H9 (cell line): Measurements from ENCODE around the gene FGD6. TPM values are rescaled to one million over a fixed set of nuclear protein-coding genes. Genes with fewer than 3 reads are reported as not detected.

Experiments used
- DNase-seq: peaks from one replicate; pipeline ENCODE4 v3.0.0-alpha.2; 2017
- H2AFZ ChIP-seq: one replicate; pipeline ENCODE4 v1.6.1; 2013; ENCODE audit warnings: mild to moderate bottlenecking, low read length, control low read depth, moderate library complexity
- H2AK5ac ChIP-seq: 2 replicates; pipeline ENCODE4 v1.6.1; 2013; ENCODE audit warnings: low read length, control low read depth, mixed read lengths; ENCODE audit not compliant: insufficient read length
- H2BK120ac ChIP-seq: one replicate; pipeline ENCODE4 v1.6.1; 2013; ENCODE audit warnings: low read depth, mild to moderate bottlenecking, low read length, control low read depth, inconsistent platforms; ENCODE audit not compliant: poor library complexity, severe bottlenecking
- H2BK12ac ChIP-seq: 2 replicates; pipeline ENCODE4 v1.6.1; 2013; ENCODE audit warnings: low read length, control low read depth, mixed read lengths, low read depth; ENCODE audit not compliant: insufficient read length
- H2BK15ac ChIP-seq: 2 replicates; pipeline ENCODE4 v1.6.1; 2013; ENCODE audit warnings: low read depth, low read length, control low read depth
- H2BK20ac ChIP-seq: one replicate; pipeline ENCODE4 v1.6.1; 2013; ENCODE audit warnings: low read depth, mild to moderate bottlenecking, low read length, control low read depth, inconsistent platforms; ENCODE audit not compliant: poor library complexity, severe bottlenecking
- H2BK5ac ChIP-seq: 2 replicates; pipeline ENCODE4 v1.6.1; 2013; ENCODE audit warnings: low read length, control low read depth, mixed read lengths; ENCODE audit not compliant: insufficient read length
- H3K14ac ChIP-seq: 2 replicates; pipeline ENCODE4 v1.6.1; 2013; ENCODE audit warnings: low read length, control low read depth; ENCODE audit not compliant: insufficient read depth
- H3K18ac ChIP-seq: 2 replicates; pipeline ENCODE4 v1.6.1; 2013; ENCODE audit warnings: low read depth, mild to moderate bottlenecking, mixed read lengths, low read length, control low read depth; ENCODE audit not compliant: insufficient read length
- H3K23ac ChIP-seq: 2 replicates; pipeline ENCODE4 v1.6.1; 2013; ENCODE audit warnings: low read length, control low read depth, mixed read lengths, low read depth; ENCODE audit not compliant: insufficient read length
- H3K23me2 ChIP-seq: 2 replicates; pipeline ENCODE4 v1.6.1; 2013; ENCODE audit warnings: low read depth, mild to moderate bottlenecking, mixed read lengths, low read length, control low read depth; ENCODE audit not compliant: insufficient read length, poor library complexity, severe bottlenecking
- H3K27ac ChIP-seq: 2 replicates; pipeline ENCODE4 v1.5.1; 2013; ENCODE audit warnings: low read length, control low read depth, mixed read lengths, low read depth; ENCODE audit not compliant: insufficient read length
- H3K27me3 ChIP-seq: 2 replicates; pipeline ENCODE4 v1.6.1; 2013; ENCODE audit warnings: low read length, control low read depth, inconsistent platforms; ENCODE audit not compliant: insufficient read depth
- H3K4ac ChIP-seq: 2 replicates; pipeline ENCODE4 v1.6.1; 2013; ENCODE audit warnings: low read depth, mild to moderate bottlenecking, control low read depth, inconsistent platforms, low read length, moderate library complexity
- H3K4me1 ChIP-seq: 2 replicates; pipeline ENCODE4 v1.6.1; 2013; ENCODE audit warnings: low read length, control low read depth, inconsistent platforms; ENCODE audit not compliant: insufficient read depth
- H3K4me2 ChIP-seq: 2 replicates; pipeline ENCODE4 v1.6.1; 2013; ENCODE audit warnings: low read length, control low read depth, mixed read lengths; ENCODE audit not compliant: insufficient read length, insufficient read depth
- H3K56ac ChIP-seq: 2 replicates; pipeline ENCODE4 v1.6.1; 2013; ENCODE audit warnings: low read depth, mild to moderate bottlenecking, mixed read lengths, low read length, control low read depth; ENCODE audit not compliant: insufficient read length
- H3K79me1 ChIP-seq: 2 replicates; pipeline ENCODE4 v1.6.1; 2013; ENCODE audit warnings: low read depth, mild to moderate bottlenecking, moderate library complexity, low read length, control low read depth, inconsistent platforms; ENCODE audit not compliant: insufficient read depth, poor library complexity, severe bottlenecking
- H3K79me2 ChIP-seq: 2 replicates; pipeline ENCODE4 v1.6.1; 2013; ENCODE audit warnings: low read length, control low read depth, inconsistent platforms; ENCODE audit not compliant: insufficient read depth
- H3K9ac ChIP-seq: 2 replicates; pipeline ENCODE4 v1.6.1; 2013; ENCODE audit warnings: low read length, control low read depth, mixed read lengths; ENCODE audit not compliant: insufficient read length; ENCODE audit errors: extremely low read depth
- H3K9me3 ChIP-seq: one replicate; pipeline ENCODE4 v1.6.1; 2013; ENCODE audit warnings: low read depth, low read length, inconsistent platforms; ENCODE audit not compliant: control insufficient read depth
- H3T11ph ChIP-seq: one replicate; pipeline ENCODE4 v1.6.1; 2013; ENCODE audit warnings: mild to moderate bottlenecking, low read length, control low read depth, inconsistent platforms
- H4K20me1 ChIP-seq: one replicate; pipeline ENCODE4 v1.6.1; 2013; ENCODE audit not compliant: control insufficient read depth, insufficient read length, insufficient read depth
- H4K5ac ChIP-seq: 2 replicates; pipeline ENCODE4 v1.6.1; 2013; ENCODE audit warnings: low read depth, mild to moderate bottlenecking, mixed read lengths, low read length, control low read depth; ENCODE audit not compliant: insufficient read length
- H4K8ac ChIP-seq: replicated peaks from 2 replicates; pipeline ENCODE4 v1.6.1; 2013; ENCODE audit warnings: low read length, control low read depth, mixed read lengths, low read depth; ENCODE audit not compliant: insufficient read length
- H4K91ac ChIP-seq: 2 replicates; pipeline ENCODE4 v1.6.1; 2013; ENCODE audit warnings: low read depth, mild to moderate bottlenecking, moderate library complexity, mixed read lengths, low read length, control low read depth; ENCODE audit not compliant: insufficient read length
- H3K27ac Mint-ChIP-seq, 3 experiments: 2 replicates in 2 of 3; 3 replicates in 1 of 3; pipeline ENCODE4 v1.8.0; 2020 to 2021; ENCODE audit warnings: mixed read lengths in 3 of 3, mild to moderate bottlenecking in 1 of 3, moderate library complexity in 1 of 3
- H3K27me3 Mint-ChIP-seq: 2 replicates; pipeline ENCODE4 v1.8.0; 2021; ENCODE audit warnings: low read depth, mild to moderate bottlenecking, moderate library complexity, mixed read lengths
- H3K36me3 Mint-ChIP-seq, 3 experiments: 2 replicates in 2 of 3; 3 replicates in 1 of 3; pipeline ENCODE4 v1.8.0; 2020 to 2021; ENCODE audit warnings: low read depth in 3 of 3, mixed read lengths in 3 of 3; ENCODE audit not compliant: insufficient read depth in 1 of 3
- H3K4me1 Mint-ChIP-seq, 2 experiments: 2 replicates each; pipeline ENCODE4 v1.8.0; 2020; ENCODE audit warnings: mixed read lengths in 2 of 2
- H3K4me3 Mint-ChIP-seq, 2 experiments: 2 replicates in 1 of 2; 3 replicates in 1 of 2; pipeline ENCODE4 v1.8.0; 2020 to 2021; ENCODE audit warnings: mild to moderate bottlenecking in 2 of 2, mixed read lengths in 2 of 2, moderate library complexity in 1 of 2
- H3K9me3 Mint-ChIP-seq, 2 experiments: 2 replicates in 1 of 2; 3 replicates in 1 of 2; pipeline ENCODE4 v1.8.0; 2020; ENCODE audit warnings: mild to moderate bottlenecking in 2 of 2, mixed read lengths in 2 of 2, moderate library complexity in 1 of 2
- CTCF ChIP-seq: fragments of 200-600 bp; sonication (generic); conservative IDR thresholded peaks from 3 replicates; pipeline ENCODE4 v1.8.0; 2021; ENCODE audit warnings: antibody characterized with exemption, mild to moderate bottlenecking
- WGBS: extraction: QIAGEN DNeasy Blood & Tissue Kit; methylation state at CpG from one replicate; pipeline ENCODE4 v1.1.7; 2013; ENCODE audit warnings: missing lambda C conversion rate, low lambda C conversion rate, mixed read lengths; ENCODE audit not compliant: insufficient read length; ENCODE audit errors: extremely low coverage; 5-methylcytosine and 5-hydroxymethylcytosine counted together
- total RNA-seq: library from RNA; stranded (reverse); gene quantifications from 2 replicates; pipeline ENCODE4 v1.2.1, GENCODE V29; 2021

FGD6 gene
- total RNA-seq, 1 experiment from 2014 or later: 39.5 TPM

- H4K91ac ChIP-seq: no peak overlapping the region
- no peak overlapping the region for H3K56ac ChIP-seq
- no peak for TF ChIP-seq CTCF
- no peaks in the 10 kb centered on the region for H4K20me1 ChIP-seq
- no peak overlapping the region for H3K4me2 ChIP-seq
- H2BK120ac ChIP-seq: no peak overlapping the region
- no peak overlapping the region for H2BK20ac ChIP-seq
- H3K27ac ChIP-seq: no peak overlapping the region
- H3K4me1 ChIP-seq: peaks cover 10% of the 10 kb centered on the region
- H2BK5ac ChIP-seq: no peak overlapping the region
- no peak overlapping the region for H3K18ac ChIP-seq
- no peaks in the 10 kb centered on the region for H3K23me2 ChIP-seq
- H3K79me1 ChIP-seq: peaks cover 3% of the 10 kb centered on the region
- no peak overlapping the region for H3K9ac ChIP-seq
- Mint-ChIP-seq H3K27me3 (no peaks in the 10 kb centered on the region), H3K27ac (no peak overlapping the region), H3K4me3 (no peak overlapping the region), H3K4me1 (peaks cover 55 to 63% of the 10 kb centered on the region in 2 experiments), H3K9me3 (no peaks in the 10 kb centered on the region), H3K36me3 (peaks cover 12 to 33% (median 19%) of the 10 kb centered on the region in 3 experiments)
- no peak overlapping the region for H3T11ph ChIP-seq
- H3K4ac ChIP-seq: no peak overlapping the region
- no peak overlapping the region for H2BK15ac ChIP-seq
- H2AFZ ChIP-seq: no peak overlapping the region
- no peaks in the 10 kb centered on the region for H3K9me3 ChIP-seq
- no peak for DNase-seq
- no peak overlapping the region for H4K5ac ChIP-seq
- no peak overlapping the region for H4K8ac ChIP-seq
- H2AK5ac ChIP-seq: no peak overlapping the region
- H3K14ac ChIP-seq: no peak overlapping the region
- H3K23ac ChIP-seq: no peak overlapping the region
- H3K27me3 ChIP-seq: no peaks in the 10 kb centered on the region
- H2BK12ac ChIP-seq: no peak overlapping the region
- WGBS: no CpG with 5 or more reads among the region's 4 CpGs
- H3K79me2 ChIP-seq: peaks cover 16% of the 10 kb centered on the region; the same call in 1 of the 2 replicates
These were observed 4.7 kb downstream of the FGD6 start for GRCh38 chr12:95212586-95212985.
